ENCODE data around the gene VEZT.

VEZT gene

GRCh38 chr12:95208678-95209077 lies 8.9 kb upstream of the VEZT start:
- ChIA-PET CTCF (interaction anchor here (1.7 to 3.3 kb wide), 2 partner anchors 8 to 136 kb away, joined by 3 to 19 read pairs; partner anchors contain the start of gene NR2C1), POLR2A (interaction anchor here (0.7 kb wide), 1 partner anchor 9 kb away, joined by 3 read pairs; the partner anchor contains the start of genes FGD6 and VEZT)
- no peak for TF ChIP-seq CTCF (IDR thresholded peaks at IDR 0.05; ENCODE audit: control extremely low read depth, extremely low read depth, low read depth, missing control alignments)
- no peak for DNase-seq (ENCODE audit: extremely low spot score)

DNA sequence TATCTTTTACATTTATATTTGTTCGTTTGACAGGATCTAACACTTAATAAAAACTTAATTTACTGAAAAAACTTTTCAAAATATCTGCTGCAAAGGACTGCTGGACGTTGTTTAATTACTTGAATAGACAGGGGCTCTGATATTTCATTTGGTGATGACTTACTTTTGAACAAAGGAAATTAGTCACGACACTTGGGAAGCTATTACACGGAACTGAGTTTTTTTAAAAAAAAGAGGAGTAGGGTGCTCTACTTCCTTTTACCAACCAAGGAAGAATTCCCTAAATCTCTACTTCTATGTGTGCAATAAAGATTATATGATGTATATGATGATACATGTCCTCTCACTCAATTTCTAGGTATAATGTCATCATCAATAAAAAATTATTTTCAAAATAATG lies 5.0 kb upstream of the VEZT start:
- CTCF ChIA-PET, result interaction anchor here (1.2 to 2.2 kb wide), 3 partner anchors 13 to 95 kb away, joined by 3 to 11 read pairs (median 3); no protein-coding TSS in a partner anchor
- DNase-seq (ENCODE audit: extremely low spot score), result no peak
- TF ChIP-seq CTCF (IDR thresholded peaks at IDR 0.05; ENCODE audit: control extremely low read depth, extremely low read depth, low read depth, missing control alignments), result no peak
- POLR2A ChIA-PET, result no interaction called here

- no peak for TF ChIP-seq CTCF (IDR thresholded peaks at IDR 0.05; ENCODE audit: control extremely low read depth, extremely low read depth, low read depth, missing control alignments)
- ChIA-PET CTCF (interaction anchor here (1.2 to 2.2 kb wide), 3 partner anchors 13 to 95 kb away, joined by 3 to 11 read pairs (median 3); no protein-coding TSS in a partner anchor), POLR2A (no interaction called here)
- DNase-seq (ENCODE audit: extremely low spot score), result no peak
These were observed 4.5 kb upstream of the VEZT start for GRCh38 chr12:95213119-95213518.

GRCh38 chr12:95213928-95214327 lies 3.7 kb upstream of the VEZT start:
- CTCF ChIA-PET, result interaction anchor here (0.7 to 2.2 kb wide), 2 partner anchors 14 to 111 kb away, joined by 3 to 11 read pairs; no protein-coding TSS in a partner anchor
- TF ChIP-seq CTCF (IDR thresholded peaks at IDR 0.05; ENCODE audit: control extremely low read depth, extremely low read depth, low read depth, missing control alignments), result no peak
- no peak for DNase-seq (ENCODE audit: extremely low spot score)
- POLR2A ChIA-PET, result no interaction called here

DNA sequence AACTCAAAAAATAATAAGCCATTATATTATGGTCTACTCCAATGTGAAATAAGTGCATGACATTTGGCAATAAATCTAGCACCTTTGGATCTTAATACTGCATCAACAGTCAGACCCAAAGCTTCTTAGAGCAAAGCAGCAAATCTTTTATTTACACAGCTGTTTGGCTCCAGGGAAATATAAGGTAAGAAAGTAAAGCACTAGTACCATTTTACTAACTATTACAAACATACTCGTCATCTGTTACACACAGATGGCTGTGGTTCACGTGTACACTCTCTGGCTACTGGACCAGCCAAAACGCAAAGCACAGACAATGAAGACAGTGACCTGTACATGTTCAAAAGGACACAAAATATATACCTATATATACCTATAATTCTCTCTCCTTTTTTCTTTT lies 3.1 kb upstream of the VEZT start:
- DNase-seq (ENCODE audit: extremely low spot score), result no peak
- POLR2A ChIA-PET, result no interaction called here
- TF ChIP-seq CTCF (IDR thresholded peaks at IDR 0.05; ENCODE audit: control extremely low read depth, extremely low read depth, low read depth, missing control alignments), result no peak
- CTCF ChIA-PET, result interaction anchor here (0.7 to 3.7 kb wide), 5 partner anchors 8 to 111 kb away, joined by 3 to 33 read pairs (median 7); no protein-coding TSS in a partner anchor

GRCh38 chr12:95215949-95216348 lies 1.7 kb upstream of the VEZT start:
- TF ChIP-seq CTCF (IDR thresholded peaks at IDR 0.05; ENCODE audit: control extremely low read depth, extremely low read depth, low read depth, missing control alignments), result no peak
- DNase-seq (ENCODE audit: extremely low spot score), result no peak
- CTCF ChIA-PET, result interaction anchor here (0.9 to 3.7 kb wide), 7 partner anchors 10 to 310 kb away, joined by 3 to 33 read pairs (median 7); no protein-coding TSS in a partner anchor
- POLR2A ChIA-PET, result no interaction called here

All from GM10248 (cell line).